Upper lobe of left lung (tissue), 6 donors: ENCODE results near the gene UGT1A5. TPM values are rescaled to one million over a fixed set of nuclear protein-coding genes. Genes with fewer than 3 reads are reported as not detected.

Source experiments
- ATAC-seq, 2 donors: fragments of 200-7000 bp; cut with Tn5 transposase; one replicate each; pipeline ENCODE4 v1.9.1; 2022; ENCODE audit warnings: mild to moderate bottlenecking in 2 of 2, moderate library complexity in 2 of 2; ENCODE audit not compliant: low FRiP score in 2 of 2
- DNase-seq, 2 donors: peaks; one replicate each; pipeline ENCODE4 v3.0.0-alpha.2; 2019 to 2020
- H3K27ac ChIP-seq, 4 donors: fragments of 200-600 bp; sonication (generic); one replicate each; pipeline ENCODE4 v1.5.1; 2016 to 2019
- H3K27me3 ChIP-seq, 4 donors: fragments of 200-600 bp; sonication (generic); one replicate each; pipeline ENCODE4 v1.5.1; 2017 to 2019
- H3K36me3 ChIP-seq, 4 donors: fragments of 200-600 bp; sonication (generic); one replicate each; pipeline ENCODE4 v1.5.1; 2016 to 2019
- H3K4me1 ChIP-seq, 4 donors: fragments of 200-600 bp; sonication (generic); one replicate each; pipeline ENCODE4 v1.5.1; 2018 to 2019
- H3K4me3 ChIP-seq, 4 donors: fragments of 200-600 bp; sonication (generic); one replicate each; pipeline ENCODE4 v1.5.1; 2017 to 2019; ENCODE audit warnings: mild to moderate bottlenecking in 2 of 4, moderate library complexity in 1 of 4
- H3K9me3 ChIP-seq, 4 donors: fragments of 200-600 bp; sonication (generic); one replicate each; pipeline ENCODE4 v1.5.1; 2018 to 2019
- EP300 ChIP-seq, 4 donors: sonication (generic); formaldehyde crosslinking; IDR thresholded peaks; one replicate each; pipeline ENCODE4 v1.5.1; 2017; ENCODE audit warnings: antibody characterized with exemption in 4 of 4, control low read depth in 2 of 4
- POLR2A ChIP-seq, 4 donors: fragments of 450-650 bp; IDR thresholded peaks; one replicate each; pipeline ENCODE4 v1.5.1; 2016 to 2017; ENCODE audit warnings: antibody characterized with exemption in 4 of 4, mild to moderate bottlenecking in 2 of 4
- POLR2AphosphoS5 ChIP-seq, 2 donors: sonication (generic); formaldehyde crosslinking; IDR thresholded peaks; one replicate each; pipeline ENCODE4 v1.5.1; 2017; ENCODE audit warnings: antibody characterized with exemption in 2 of 2
- WGBS, 2 donors: methylation state at CpG; one replicate each; pipeline ENCODE4 v1.1.5; 2017 to 2018; 5-methylcytosine and 5-hydroxymethylcytosine counted together
- total RNA-seq, 6 donors: library from RNA; depleted of rRNA in 4 of 6; stranded (reverse); fragments of >200 nt in 4 of 6; gene quantifications; one replicate each; pipeline versions ENCODE4 v1.1.0 to v1.2.1, GENCODE V29; 2016 to 2021
- TF ChIP-seq, protein P1 (sequence below), 6 experiments: fragments of 450-650 bp in 4 of 6; fragments of 200-600 bp in 2 of 6; sonication (generic) in 2 of 6; IDR thresholded peaks; one replicate each; pipeline ENCODE4 v1.5.1; 2016 to 2019; ENCODE audit warnings: antibody characterized with exemption in 6 of 6
- donor health status: DM: no; HTN: no; CAD: no; lungs with moderate emphysema.
- donor health status: DM: no; HTN: yes; CAD: no; lungs with severe emphysema.

Gene UGT1A5
- total RNA-seq, 6 donors from 2014 or later: 1.0 TPM; not detected in 5

DNA sequence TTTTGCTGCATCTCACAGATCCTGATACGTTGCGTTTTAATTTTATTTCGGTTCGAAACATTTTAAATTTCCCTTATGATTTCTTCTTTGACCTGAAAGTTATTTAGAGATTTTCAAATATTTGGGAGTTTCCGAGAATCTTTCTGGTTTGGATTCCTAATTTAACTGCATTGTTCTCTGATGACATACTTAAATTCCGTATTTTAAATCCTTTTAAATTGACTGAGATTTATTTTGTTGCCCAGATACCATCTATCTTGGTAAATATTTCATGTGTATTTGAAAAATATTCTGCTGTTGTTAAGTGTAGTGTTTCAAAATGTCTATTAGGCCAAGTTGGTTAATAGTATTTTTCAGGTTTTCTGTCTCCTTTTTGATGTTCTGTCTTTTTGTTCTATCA is 103.2 kb downstream of the UGT1A5 start:
- no peak for DNase-seq
- WGBS, 2 donors: 83 to 84% methylated on average over 6 of the region's 6 CpGs
- no peak for ATAC-seq
- H3K27me3 ChIP-seq: no peaks in the 10 kb centered on the region
- no peaks in the 10 kb centered on the region for H3K4me1 ChIP-seq
- H3K27ac ChIP-seq: no peak overlapping the region
- no peaks in the 10 kb centered on the region for H3K9me3 ChIP-seq
- TF ChIP-seq, protein P1, sequence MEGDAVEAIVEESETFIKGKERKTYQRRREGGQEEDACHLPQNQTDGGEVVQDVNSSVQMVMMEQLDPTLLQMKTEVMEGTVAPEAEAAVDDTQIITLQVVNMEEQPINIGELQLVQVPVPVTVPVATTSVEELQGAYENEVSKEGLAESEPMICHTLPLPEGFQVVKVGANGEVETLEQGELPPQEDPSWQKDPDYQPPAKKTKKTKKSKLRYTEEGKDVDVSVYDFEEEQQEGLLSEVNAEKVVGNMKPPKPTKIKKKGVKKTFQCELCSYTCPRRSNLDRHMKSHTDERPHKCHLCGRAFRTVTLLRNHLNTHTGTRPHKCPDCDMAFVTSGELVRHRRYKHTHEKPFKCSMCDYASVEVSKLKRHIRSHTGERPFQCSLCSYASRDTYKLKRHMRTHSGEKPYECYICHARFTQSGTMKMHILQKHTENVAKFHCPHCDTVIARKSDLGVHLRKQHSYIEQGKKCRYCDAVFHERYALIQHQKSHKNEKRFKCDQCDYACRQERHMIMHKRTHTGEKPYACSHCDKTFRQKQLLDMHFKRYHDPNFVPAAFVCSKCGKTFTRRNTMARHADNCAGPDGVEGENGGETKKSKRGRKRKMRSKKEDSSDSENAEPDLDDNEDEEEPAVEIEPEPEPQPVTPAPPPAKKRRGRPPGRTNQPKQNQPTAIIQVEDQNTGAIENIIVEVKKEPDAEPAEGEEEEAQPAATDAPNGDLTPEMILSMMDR (IDR thresholded peaks at IDR 0.05): no peak
- no peak for TF ChIP-seq POLR2AphosphoS5 (IDR thresholded peaks at IDR 0.05)
- no peak for TF ChIP-seq POLR2A (IDR thresholded peaks at IDR 0.05)
- no peak for TF ChIP-seq EP300 (IDR thresholded peaks at IDR 0.05)
- no peak overlapping the region for H3K4me3 ChIP-seq
- H3K36me3 ChIP-seq: no peaks in the 10 kb centered on the region

DNA sequence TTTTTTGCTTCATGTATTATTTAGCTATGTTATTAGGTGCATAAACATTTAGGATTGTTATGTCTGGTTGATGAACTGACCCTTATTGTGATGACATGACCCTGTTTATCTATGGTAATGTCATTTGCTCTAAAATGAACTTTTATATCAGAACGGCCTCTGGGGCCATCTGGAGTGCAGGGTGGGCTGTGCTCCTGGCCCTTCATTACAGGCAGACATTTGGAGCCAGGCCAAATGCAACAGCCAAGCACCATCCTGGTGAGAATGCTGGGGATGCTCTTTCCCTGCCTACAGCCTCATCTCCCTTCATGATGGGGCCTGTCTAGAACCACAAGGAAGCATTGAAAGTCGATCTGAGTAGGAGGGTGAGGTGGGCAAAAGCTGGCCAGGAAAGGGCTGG is 103.6 kb downstream of the UGT1A5 start:
- Histone ChIP-seq H3K9me3 (no peaks in the 10 kb centered on the region), H3K27me3 (no peaks in the 10 kb centered on the region), H3K4me1 (no peaks in the 10 kb centered on the region), H3K36me3 (no peaks in the 10 kb centered on the region), H3K27ac (no peak overlapping the region), H3K4me3 (no peak overlapping the region)
- DNase-seq: no peak
- WGBS, 2 donors: 47 to 54% methylated on average over 2 of the region's 2 CpGs
- ATAC-seq: no peak
- TF ChIP-seq, protein P1 (IDR thresholded peaks at IDR 0.05): no peak
- no peak for TF ChIP-seq POLR2A (IDR thresholded peaks at IDR 0.05)
- no peak for TF ChIP-seq EP300 (IDR thresholded peaks at IDR 0.05)
- TF ChIP-seq POLR2AphosphoS5 (IDR thresholded peaks at IDR 0.05): no peak

DNA sequence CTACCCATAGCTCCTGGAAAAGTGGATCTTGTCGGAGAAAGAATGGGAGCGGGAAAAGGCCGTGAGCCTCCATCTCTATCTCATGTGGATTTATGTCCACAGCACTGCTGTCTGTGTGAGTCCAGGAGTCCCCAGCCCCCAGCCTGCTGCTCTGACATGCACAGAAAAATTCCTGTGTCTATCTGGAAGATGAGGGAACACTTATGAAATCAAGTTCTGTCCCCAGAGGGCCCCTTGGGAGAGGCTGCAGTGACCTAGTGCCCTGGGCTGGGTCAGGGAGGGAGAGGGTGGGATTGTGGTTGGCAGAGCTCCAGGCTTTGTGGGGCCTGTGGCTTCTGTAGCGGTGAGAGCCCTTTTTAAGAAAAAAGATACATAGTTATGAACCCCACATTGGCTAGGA is 104.1 kb downstream of the UGT1A5 start:
- Histone ChIP-seq H3K4me1 (no peaks in the 10 kb centered on the region), H3K36me3 (no peaks in the 10 kb centered on the region), H3K4me3 (no peak overlapping the region), H3K9me3 (no peaks in the 10 kb centered on the region), H3K27ac (no peak overlapping the region), H3K27me3 (no peaks in the 10 kb centered on the region)
- DNase-seq (no peak), ATAC-seq (no peak)
- TF ChIP-seq EP300 (IDR thresholded peaks at IDR 0.05): no peak
- WGBS, 2 donors: 81% methylated on average over 4 of the region's 4 CpGs

DNA sequence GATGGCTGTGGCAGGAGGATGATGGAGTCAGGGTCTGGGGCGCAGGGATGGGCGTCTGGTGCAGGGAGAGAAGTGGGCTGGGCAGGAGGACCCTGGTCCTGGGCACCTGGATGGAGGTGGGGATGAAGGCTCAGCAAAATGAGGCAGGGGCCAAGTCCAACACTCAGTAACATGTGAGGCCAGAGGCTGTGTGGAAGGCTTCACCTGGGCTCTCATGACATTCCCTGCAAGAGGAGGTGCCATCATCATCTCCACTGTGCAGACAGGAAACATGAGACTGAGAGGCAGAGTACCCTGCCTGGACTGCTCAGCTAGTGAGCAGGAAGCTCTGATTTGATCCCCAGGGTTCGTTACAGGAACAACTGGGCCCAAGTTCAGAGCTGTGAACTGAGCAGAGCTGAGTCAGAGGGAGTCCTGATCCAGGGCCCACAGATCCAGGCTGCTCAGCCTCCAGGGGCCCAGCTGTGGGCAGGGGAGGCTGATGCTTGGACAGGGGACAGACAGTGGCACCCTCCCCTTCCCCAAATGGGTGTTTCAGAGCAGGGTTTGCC is 104.7 kb downstream of the UGT1A5 start:
- Histone ChIP-seq H3K27ac (no peak overlapping the region), H3K36me3 (no peaks in the 10 kb centered on the region), H3K4me3 (no peak overlapping the region), H3K4me1 (no peaks in the 10 kb centered on the region), H3K27me3 (no peaks in the 10 kb centered on the region), H3K9me3 (no peaks in the 10 kb centered on the region)
- WGBS, 2 donors: 77 to 95% methylated on average over 2 to 3 of the region's 3 CpGs
- peak in 1 of 2 donors; percentile 12 for DNase-seq
- peak in 1 of 2 donors; percentile 20 for ATAC-seq
- TF ChIP-seq EP300 (IDR thresholded peaks at IDR 0.05) (no peak), POLR2AphosphoS5 (IDR thresholded peaks at IDR 0.05) (no peak), POLR2A (IDR thresholded peaks at IDR 0.05) (no peak)
- TF ChIP-seq, protein P1 (IDR thresholded peaks at IDR 0.05): no peak

DNA sequence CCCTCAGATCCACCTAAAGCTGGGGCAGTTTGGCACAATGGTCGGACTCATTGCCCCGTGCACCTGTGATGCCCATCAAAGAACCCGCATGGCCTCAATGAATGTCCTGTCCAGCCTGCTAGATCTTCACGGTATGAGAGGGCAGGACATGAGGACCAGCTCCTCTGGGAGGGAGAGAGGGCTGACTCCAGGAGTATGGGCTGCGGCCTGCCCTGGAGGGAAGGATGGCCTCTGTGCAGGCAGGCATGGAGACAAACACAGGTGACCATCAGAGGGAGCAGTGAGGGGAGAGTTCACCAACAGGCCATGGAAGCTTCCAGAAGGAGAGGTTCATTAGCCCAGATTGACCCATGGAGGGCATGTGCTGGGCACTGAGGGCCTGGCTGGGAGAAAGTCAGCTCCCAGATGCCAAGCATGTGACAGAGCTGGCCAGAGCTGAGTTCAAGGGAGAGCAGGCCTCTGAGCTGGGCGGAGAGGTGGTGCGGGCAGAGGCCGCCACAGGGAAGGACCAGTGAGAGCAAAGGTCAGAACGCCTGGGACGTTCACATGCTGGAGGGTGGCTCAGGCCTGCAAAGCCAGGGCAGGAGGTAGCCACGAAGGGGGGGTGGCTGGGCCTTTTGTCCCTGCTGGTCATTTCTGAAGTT is 105.4 kb downstream of the UGT1A5 start:
- Histone ChIP-seq H3K9me3 (no peaks in the 10 kb centered on the region), H3K36me3 (no peaks in the 10 kb centered on the region), H3K4me3 (no peak overlapping the region), H3K27ac (no peak overlapping the region), H3K4me1 (no peaks in the 10 kb centered on the region), H3K27me3 (no peaks in the 10 kb centered on the region)
- 88 to 97% methylated on average over 7 to 11 of the region's 11 CpGs for WGBS, 2 donors
- ATAC-seq (no peak), DNase-seq (peak in 1 of 2 donors; percentile 14)
- TF ChIP-seq EP300 (IDR thresholded peaks at IDR 0.05): no peak
- no peak for TF ChIP-seq POLR2A (IDR thresholded peaks at IDR 0.05)
- TF ChIP-seq, protein P1 (IDR thresholded peaks at IDR 0.05): no peak
- no peak for TF ChIP-seq POLR2AphosphoS5 (IDR thresholded peaks at IDR 0.05)
